Liver (tissue), 9 donors: ENCODE measurements around the gene RNU5D-1. TPM values are rescaled to one million over a fixed set of nuclear protein-coding genes. Genes with fewer than 3 reads are reported as not detected.

Experiments
- DNase-seq: peaks from one replicate; pipeline ENCODE4 v3.0.0-alpha.2; 2017; ENCODE audit warnings: low spot score
- H3K27ac ChIP-seq, 2 donors: one replicate each; pipeline ENCODE4 v1.7.0; 2013; ENCODE audit warnings: inconsistent platforms in 2 of 2, low read length in 2 of 2, control low read depth in 1 of 2, low read depth in 1 of 2, mild to moderate bottlenecking in 1 of 2
- H3K27me3 ChIP-seq, 4 donors: one replicate each; pipeline versions ENCODE4 v1.6.1 to v1.7.0; 2013; ENCODE audit warnings: low read length in 3 of 4, inconsistent platforms in 1 of 4, mild to moderate bottlenecking in 1 of 4, moderate library complexity in 1 of 4; ENCODE audit not compliant: control insufficient read depth in 4 of 4, insufficient read depth in 4 of 4
- H3K36me3 ChIP-seq, 4 donors: one replicate each; pipeline versions ENCODE4 v1.6.1 to v1.7.0; 2013; ENCODE audit warnings: low read length in 3 of 4, mild to moderate bottlenecking in 3 of 4, low read depth in 1 of 4, moderate library complexity in 1 of 4; ENCODE audit not compliant: control insufficient read depth in 4 of 4, insufficient read depth in 3 of 4
- H3K4me1 ChIP-seq, 4 donors: one replicate each; pipeline versions ENCODE4 v1.6.1 to v1.7.0; 2013; ENCODE audit warnings: low read length in 3 of 4, mild to moderate bottlenecking in 3 of 4, moderate library complexity in 1 of 4; ENCODE audit not compliant: control insufficient read depth in 4 of 4, insufficient read depth in 4 of 4
- H3K4me3 ChIP-seq, 3 donors: one replicate each; pipeline versions ENCODE4 v1.6.1 to v1.7.0; 2013; ENCODE audit warnings: low read length in 3 of 3, control low read depth in 1 of 3, low read depth in 1 of 3, mild to moderate bottlenecking in 1 of 3
- H3K9ac ChIP-seq, 2 donors: one replicate each; pipeline ENCODE4 v1.7.0; 2013; ENCODE audit warnings: low read length in 2 of 2, mild to moderate bottlenecking in 2 of 2, moderate library complexity in 2 of 2, control low read depth in 1 of 2, low read depth in 1 of 2
- H3K9me3 ChIP-seq, 4 donors: one replicate each; pipeline versions ENCODE4 v1.6.1 to v1.7.0; 2013; ENCODE audit warnings: low read length in 3 of 4; ENCODE audit not compliant: control insufficient read depth in 4 of 4
- EGR1 ChIP-seq, 2 donors: IDR thresholded peaks; 2 replicates each; pipeline ENCODE4 v1.6.1; 2016 to 2018; ENCODE audit warnings: antibody characterized with exemption in 2 of 2, low read depth in 2 of 2
- FOXA1 ChIP-seq: IDR thresholded peaks from 2 replicates; pipeline ENCODE4 v1.6.1; 2016; ENCODE audit warnings: antibody characterized with exemption
- FOXA2 ChIP-seq: IDR thresholded peaks from 2 replicates; pipeline ENCODE4 v1.6.1; 2016; ENCODE audit warnings: antibody characterized with exemption
- GABPA ChIP-seq, 2 donors: IDR thresholded peaks in 1 of 2; conservative IDR thresholded peaks in 1 of 2; 2 replicates each; pipeline ENCODE4 v1.6.1; 2016; ENCODE audit warnings: antibody characterized with exemption in 2 of 2, mild to moderate bottlenecking in 1 of 2, moderate library complexity in 1 of 2
- HNF4A ChIP-seq, 2 donors: conservative IDR thresholded peaks; 2 replicates each; pipeline ENCODE4 v1.6.1; 2016; ENCODE audit warnings: antibody characterized with exemption in 2 of 2, mild to moderate bottlenecking in 2 of 2
- HNF4G ChIP-seq: IDR thresholded peaks from 2 replicates; pipeline ENCODE4 v1.6.1; 2016; ENCODE audit warnings: antibody characterized with exemption
- JUND ChIP-seq, 2 donors: IDR thresholded peaks; 2 replicates each; pipeline ENCODE4 v1.6.1; 2016; ENCODE audit warnings: antibody characterized with exemption in 2 of 2
- NR2F2 ChIP-seq: IDR thresholded peaks from 2 replicates; pipeline ENCODE4 v1.6.1; 2016; ENCODE audit warnings: antibody characterized with exemption
- RAD21 ChIP-seq, 2 donors: IDR thresholded peaks; 2 replicates each; pipeline ENCODE4 v1.6.1; 2016; ENCODE audit warnings: antibody characterized with exemption in 2 of 2, mild to moderate bottlenecking in 2 of 2
- RXRA ChIP-seq, 2 donors: IDR thresholded peaks; 2 replicates each; pipeline ENCODE4 v1.6.1; 2017 to 2018; ENCODE audit warnings: antibody characterized with exemption in 2 of 2, mild to moderate bottlenecking in 1 of 2
- SP1 ChIP-seq: IDR thresholded peaks from 2 replicates; pipeline ENCODE4 v1.6.1; 2018; ENCODE audit warnings: antibody characterized with exemption, mild to moderate bottlenecking
- TAF1 ChIP-seq: conservative IDR thresholded peaks from 2 replicates; pipeline ENCODE4 v1.6.1; 2016; ENCODE audit warnings: antibody characterized with exemption, mild to moderate bottlenecking
- YY1 ChIP-seq: IDR thresholded peaks from 2 replicates; pipeline ENCODE4 v1.6.1; 2016; ENCODE audit warnings: antibody characterized with exemption, mild to moderate bottlenecking
- WGBS: extraction: QIAGEN DNeasy Blood & Tissue Kit; methylation state at CpG from one replicate; pipeline ENCODE4 v1.1.7; 2013; 5-methylcytosine and 5-hydroxymethylcytosine counted together
- polyA plus RNA-seq, 2 donors: library from polyadenylated mRNA; stranded (reverse) in 1 of 2; unstranded in 1 of 2; fragments of 200-250 nt in 1 of 2; fragments of >200 nt in 1 of 2; fragmentation: Nextera tagmentation in 1 of 2; extraction: Ambion mirVana in 1 of 2; gene quantifications; one replicate each; pipeline versions ENCODE4 v1.2.1 to v1.2.3, GENCODE V29; 2013 to 2015
- total RNA-seq, 2 donors: library from RNA; depleted of rRNA; stranded (reverse); fragments of >200 nt; gene quantifications; one replicate each; pipeline ENCODE4 v1.2.3, GENCODE V29; 2014
- TF ChIP-seq, protein P1 (sequence below): IDR thresholded peaks from 2 replicates; pipeline ENCODE4 v1.6.1; 2016; ENCODE audit warnings: antibody characterized with exemption
- TF ChIP-seq, protein P2 (sequence below): fragments of 150-350 bp; IDR thresholded peaks from 2 replicates; pipeline ENCODE4 v1.5.1; 2017; ENCODE audit warnings: improper control_type of control experiment, low read depth, low read length; ENCODE audit not compliant: missing input control
- TF ChIP-seq, protein P3 (sequence below): IDR thresholded peaks from 2 replicates; pipeline ENCODE4 v1.6.1; 2016; ENCODE audit warnings: antibody characterized with exemption
- TF ChIP-seq, protein P4 (sequence below): IDR thresholded peaks from 2 replicates; pipeline ENCODE4 v1.6.1; 2016; ENCODE audit warnings: antibody characterized with exemption
- donor health status: healthy.
- donor health status: healthy.
- donor health status: healthy.
- donor health status: healthy.
- donor health status: healthy.

The RNU5D-1 gene
- total and polyA plus RNA-seq, 4 donors = not detected

DNA sequence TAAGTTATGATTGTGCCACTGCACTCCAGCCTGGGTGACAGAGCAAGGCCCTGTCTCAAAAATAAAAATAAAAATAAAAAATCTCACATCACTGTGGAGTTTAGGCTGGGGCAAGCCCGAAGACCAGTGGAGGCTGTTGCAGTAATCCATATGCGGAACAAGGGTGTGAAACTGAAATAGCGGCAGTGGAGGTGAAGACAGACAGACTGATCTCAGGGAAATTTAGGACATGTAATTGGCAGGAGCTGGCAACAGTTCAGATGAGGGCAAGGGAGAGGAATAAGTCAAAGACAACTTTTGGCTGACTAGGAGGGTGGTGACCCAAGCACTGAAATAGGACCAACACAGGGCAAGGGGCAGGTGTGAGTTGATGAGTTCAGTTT is 48.1 kb downstream of the RNU5D-1 start:
- Histone ChIP-seq H3K9me3 (no peaks in the 10 kb centered on the region), H3K4me3 (no peak overlapping the region), H3K9ac (no peak overlapping the region), H3K27me3 (no peaks in the 10 kb centered on the region), H3K27ac (peak overlapping the region; percentile 83 to 99), H3K4me1 (peaks cover 8 to 40% (median 25%) of the 10 kb centered on the region in 4 donors), H3K36me3 (no peaks in the 10 kb centered on the region)
- TF ChIP-seq GABPA (IDR thresholded peaks at IDR 0.05 in 1 of 2, conservative IDR thresholded peaks at IDR 0.05 in 1 of 2) = no peak
- TF ChIP-seq YY1 = no peak
- TF ChIP-seq, protein P1, sequence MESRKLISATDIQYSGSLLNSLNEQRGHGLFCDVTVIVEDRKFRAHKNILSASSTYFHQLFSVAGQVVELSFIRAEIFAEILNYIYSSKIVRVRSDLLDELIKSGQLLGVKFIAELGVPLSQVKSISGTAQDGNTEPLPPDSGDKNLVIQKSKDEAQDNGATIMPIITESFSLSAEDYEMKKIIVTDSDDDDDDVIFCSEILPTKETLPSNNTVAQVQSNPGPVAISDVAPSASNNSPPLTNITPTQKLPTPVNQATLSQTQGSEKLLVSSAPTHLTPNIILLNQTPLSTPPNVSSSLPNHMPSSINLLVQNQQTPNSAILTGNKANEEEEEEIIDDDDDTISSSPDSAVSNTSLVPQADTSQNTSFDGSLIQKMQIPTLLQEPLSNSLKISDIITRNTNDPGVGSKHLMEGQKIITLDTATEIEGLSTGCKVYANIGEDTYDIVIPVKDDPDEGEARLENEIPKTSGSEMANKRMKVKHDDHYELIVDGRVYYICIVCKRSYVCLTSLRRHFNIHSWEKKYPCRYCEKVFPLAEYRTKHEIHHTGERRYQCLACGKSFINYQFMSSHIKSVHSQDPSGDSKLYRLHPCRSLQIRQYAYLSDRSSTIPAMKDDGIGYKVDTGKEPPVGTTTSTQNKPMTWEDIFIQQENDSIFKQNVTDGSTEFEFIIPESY = no peak
- TF ChIP-seq RAD21 (IDR thresholded peaks at IDR 0.05) = no peak
- no peak for TF ChIP-seq JUND (IDR thresholded peaks at IDR 0.05)
- TF ChIP-seq NR2F2 = no peak
- peak; percentile 12 to 18 for TF ChIP-seq HNF4A (conservative IDR thresholded peaks at IDR 0.05)
- peak; percentile 7 to 55 for TF ChIP-seq RXRA (IDR thresholded peaks at IDR 0.05)
- TF ChIP-seq FOXA1 = no peak
- TF ChIP-seq, protein P2, sequence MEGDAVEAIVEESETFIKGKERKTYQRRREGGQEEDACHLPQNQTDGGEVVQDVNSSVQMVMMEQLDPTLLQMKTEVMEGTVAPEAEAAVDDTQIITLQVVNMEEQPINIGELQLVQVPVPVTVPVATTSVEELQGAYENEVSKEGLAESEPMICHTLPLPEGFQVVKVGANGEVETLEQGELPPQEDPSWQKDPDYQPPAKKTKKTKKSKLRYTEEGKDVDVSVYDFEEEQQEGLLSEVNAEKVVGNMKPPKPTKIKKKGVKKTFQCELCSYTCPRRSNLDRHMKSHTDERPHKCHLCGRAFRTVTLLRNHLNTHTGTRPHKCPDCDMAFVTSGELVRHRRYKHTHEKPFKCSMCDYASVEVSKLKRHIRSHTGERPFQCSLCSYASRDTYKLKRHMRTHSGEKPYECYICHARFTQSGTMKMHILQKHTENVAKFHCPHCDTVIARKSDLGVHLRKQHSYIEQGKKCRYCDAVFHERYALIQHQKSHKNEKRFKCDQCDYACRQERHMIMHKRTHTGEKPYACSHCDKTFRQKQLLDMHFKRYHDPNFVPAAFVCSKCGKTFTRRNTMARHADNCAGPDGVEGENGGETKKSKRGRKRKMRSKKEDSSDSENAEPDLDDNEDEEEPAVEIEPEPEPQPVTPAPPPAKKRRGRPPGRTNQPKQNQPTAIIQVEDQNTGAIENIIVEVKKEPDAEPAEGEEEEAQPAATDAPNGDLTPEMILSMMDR = no peak
- TF ChIP-seq, protein P3, sequence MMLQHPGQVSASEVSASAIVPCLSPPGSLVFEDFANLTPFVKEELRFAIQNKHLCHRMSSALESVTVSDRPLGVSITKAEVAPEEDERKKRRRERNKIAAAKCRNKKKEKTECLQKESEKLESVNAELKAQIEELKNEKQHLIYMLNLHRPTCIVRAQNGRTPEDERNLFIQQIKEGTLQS = no peak
- 83% methylated on average over 3 of the region's 3 CpGs for WGBS
- no peak for DNase-seq

DNA sequence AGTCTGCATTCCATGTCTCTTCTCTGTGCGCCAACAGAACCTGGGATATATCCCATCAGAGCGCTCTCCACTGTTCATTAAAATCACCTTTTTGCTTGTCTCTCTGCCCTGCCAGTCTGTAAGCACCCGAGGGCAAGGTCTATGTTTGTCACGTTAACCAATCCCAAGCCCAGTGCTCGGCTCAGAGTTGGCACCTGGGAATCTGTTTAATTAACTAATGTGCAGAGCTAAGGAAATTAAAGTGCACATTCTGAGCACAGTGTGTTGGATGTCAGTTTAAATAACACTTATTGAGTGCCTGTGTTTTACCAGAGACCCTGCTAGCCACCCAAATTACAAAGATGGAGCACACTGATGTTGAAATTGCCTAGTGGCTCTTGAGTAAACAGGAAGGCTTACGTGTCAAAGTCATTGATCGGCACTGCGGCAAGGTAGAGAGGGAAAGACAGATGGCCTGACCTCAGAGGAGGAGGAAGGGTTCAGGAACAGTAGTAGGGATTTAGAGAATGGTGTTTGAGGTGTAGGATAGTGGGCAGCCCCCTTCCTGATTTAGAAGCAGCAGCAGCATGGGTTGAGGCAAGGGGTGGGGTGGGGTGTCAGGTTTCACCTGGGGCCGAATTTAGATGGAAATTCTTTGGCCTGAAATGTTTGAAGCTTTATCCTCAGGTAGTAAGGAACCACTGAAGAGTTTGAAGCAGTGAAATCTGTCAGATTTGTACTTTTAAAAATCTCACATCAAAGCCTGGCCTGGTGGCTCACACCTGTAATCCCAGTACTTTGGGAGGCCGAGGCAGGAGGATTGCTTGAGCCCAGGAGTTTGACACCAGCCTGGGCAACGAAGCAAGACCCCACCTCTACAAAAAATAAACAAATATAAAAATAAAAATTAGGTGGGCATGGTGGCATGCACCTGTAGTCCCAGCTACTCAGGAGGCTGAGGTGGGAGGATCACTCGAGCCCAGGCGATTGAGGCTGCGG is 48.8 kb downstream of the RNU5D-1 start:
- no peak for DNase-seq
- Histone ChIP-seq H3K9me3 (no peaks in the 10 kb centered on the region), H3K27ac (peak overlapping the region; percentile 83 to 99), H3K4me3 (peak overlapping the region in 2 of 3 donors; percentile 7 to 21), H3K4me1 (peaks cover 8 to 46% (median 30%) of the 10 kb centered on the region in 4 donors), H3K36me3 (no peaks in the 10 kb centered on the region), H3K27me3 (no peaks in the 10 kb centered on the region), H3K9ac (peak overlapping the region in 1 of 2 donors; percentile 73)
- 53% methylated on average over 14 of the region's 14 CpGs for WGBS
- TF ChIP-seq NR2F2 (peak; percentile 58), JUND (IDR thresholded peaks at IDR 0.05) (peak; percentile 31 to 68), RXRA (IDR thresholded peaks at IDR 0.05) (peak; percentile 82 to 84), HNF4G (peak; percentile 90), EGR1 (IDR thresholded peaks at IDR 0.05; ENCODE audit: low read depth in 2 of 2) (peak in 1 of 2 donors; percentile 63), FOXA2 (peak; percentile 99), TAF1 (peak; percentile 72), GABPA (IDR thresholded peaks at IDR 0.05 in 1 of 2, conservative IDR thresholded peaks at IDR 0.05 in 1 of 2) (peak in 1 of 2 donors; percentile 60), FOXA1 (peak; percentile 99), SP1 (peak; percentile 94), YY1 (peak; percentile 95), RAD21 (IDR thresholded peaks at IDR 0.05) (peak; percentile 31 to 32)
- TF ChIP-seq, protein P2 = no peak
- TF ChIP-seq, protein P3 = peak; percentile 61
- TF ChIP-seq, protein P1 = peak; percentile 87
- TF ChIP-seq, protein P4, sequence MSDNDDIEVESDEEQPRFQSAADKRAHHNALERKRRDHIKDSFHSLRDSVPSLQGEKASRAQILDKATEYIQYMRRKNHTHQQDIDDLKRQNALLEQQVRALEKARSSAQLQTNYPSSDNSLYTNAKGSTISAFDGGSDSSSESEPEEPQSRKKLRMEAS = peak; percentile 89
